GM23338 (cell line): ENCODE data around the gene GAA. TPM values are rescaled to one million over a fixed set of nuclear protein-coding genes. Genes with fewer than 3 reads are reported as not detected.

ENCODE experiments used
- ATAC-seq: fragments of 200-7000 bp; cut with Tn5 transposase; 3 replicates; pipeline ENCODE4 v1.9.1; 2020
- DNase-seq: peaks from one replicate; pipeline ENCODE4 v3.0.0-alpha.2; 2015; ENCODE audit warnings: low spot score
- H2AFZ ChIP-seq: fragments of 200-600 bp; sonication (generic); 2 replicates; pipeline ENCODE4 v1.8.0; 2016; ENCODE audit warnings: antibody characterized with exemption, mild to moderate bottlenecking, moderate library complexity
- H3F3A ChIP-seq: fragments of 200-600 bp; sonication (generic); replicated peaks from 2 replicates; pipeline ENCODE4 v1.8.0; 2017; ENCODE audit warnings: antibody characterized with exemption, mixed run types, low read depth
- H3K27ac ChIP-seq: fragments of 200-600 bp; sonication (generic); 2 replicates; pipeline ENCODE4 v1.6.1; 2016; ENCODE audit warnings: low read depth
- H3K27me3 ChIP-seq: fragments of 200-600 bp; sonication (generic); 2 replicates; pipeline ENCODE4 v1.8.0; 2016; ENCODE audit warnings: mild to moderate bottlenecking, mixed run types, moderate library complexity; ENCODE audit not compliant: insufficient read depth
- H3K36me3 ChIP-seq: fragments of 200-600 bp; sonication (generic); 2 replicates; pipeline ENCODE4 v1.8.0; 2016; ENCODE audit warnings: mild to moderate bottlenecking; ENCODE audit not compliant: insufficient read depth
- H3K4me1 ChIP-seq: fragments of 200-600 bp; sonication (generic); 2 replicates; pipeline ENCODE4 v1.8.0; 2016; ENCODE audit warnings: mild to moderate bottlenecking, moderate library complexity; ENCODE audit not compliant: insufficient read depth
- H3K4me2 ChIP-seq: fragments of 200-600 bp; sonication (generic); 2 replicates; pipeline ENCODE4 v1.7.1; 2017; ENCODE audit warnings: mixed run types
- H3K4me3 ChIP-seq: fragments of 200-600 bp; sonication (generic); 2 replicates; pipeline ENCODE4 v1.6.1; 2016; ENCODE audit warnings: mixed run types
- H3K79me2 ChIP-seq: fragments of 200-600 bp; sonication (generic); replicated peaks from 2 replicates; pipeline ENCODE4 v1.8.0; 2017; ENCODE audit warnings: mild to moderate bottlenecking; ENCODE audit not compliant: insufficient read depth
- H3K9me2 ChIP-seq: fragments of 200-600 bp; sonication (generic); 2 replicates; pipeline ENCODE4 v1.8.0; 2017; ENCODE audit not compliant: insufficient read depth
- H4K20me1 ChIP-seq: fragments of 200-600 bp; sonication (generic); replicated peaks from 2 replicates; pipeline ENCODE4 v1.8.0; 2017; ENCODE audit warnings: mild to moderate bottlenecking; ENCODE audit not compliant: insufficient read depth
- H3K27ac Mint-ChIP-seq: 2 replicates; pipeline ENCODE4 v1.8.0; 2020; ENCODE audit warnings: inconsistent platforms, mild to moderate bottlenecking, moderate library complexity, mixed read lengths
- H3K27me3 Mint-ChIP-seq: 3 replicates; pipeline ENCODE4 v1.8.0; 2022; ENCODE audit warnings: low read depth, mild to moderate bottlenecking, moderate library complexity, mixed read lengths, inconsistent platforms; ENCODE audit not compliant: insufficient read depth, poor library complexity
- H3K36me3 Mint-ChIP-seq: 3 replicates; pipeline ENCODE4 v1.8.0; 2021; ENCODE audit warnings: low read depth, mild to moderate bottlenecking, inconsistent platforms, moderate library complexity, mixed read lengths
- H3K4me1 Mint-ChIP-seq: 3 replicates; pipeline ENCODE4 v1.8.0; 2020; ENCODE audit warnings: mild to moderate bottlenecking, inconsistent platforms, mixed read lengths
- H3K4me3 Mint-ChIP-seq: 3 replicates; pipeline ENCODE4 v1.8.0; 2021; ENCODE audit warnings: moderate library complexity, mild to moderate bottlenecking, inconsistent platforms, mixed read lengths
- H3K9me3 Mint-ChIP-seq: 3 replicates; pipeline ENCODE4 v1.8.0; 2020; ENCODE audit warnings: moderate library complexity, mild to moderate bottlenecking, inconsistent platforms, mixed read lengths
- CREB1 ChIP-seq: fragments of 250-450 bp; sonication (Bioruptor Pico); IDR thresholded peaks from 2 replicates; pipeline ENCODE4 v1.5.0; 2020; ENCODE audit warnings: low read depth, mild to moderate bottlenecking, moderate library complexity
- CTCF ChIP-seq, 2 experiments: fragments of 200-600 bp in 1 of 2; sonication (generic) in 1 of 2; conservative IDR thresholded peaks; 2 replicates each; pipeline versions ENCODE4 v1.5.1 to v1.6.1; 2016 to 2017; ENCODE audit warnings: antibody characterized with exemption in 2 of 2, low read depth in 2 of 2, mild to moderate bottlenecking in 2 of 2, moderate library complexity in 1 of 2
- ETS1 ChIP-seq: IDR thresholded peaks from 2 replicates; pipeline ENCODE4 v1.6.1; 2016; ENCODE audit warnings: antibody characterized with exemption
- EZH2 ChIP-seq: fragments of 200-600 bp; sonication (generic); IDR thresholded peaks from one replicate; pipeline ENCODE4 v1.8.0; 2017; ENCODE audit warnings: antibody characterized with exemption, mild to moderate bottlenecking, low read depth; ENCODE audit not compliant: unreplicated experiment
- EZH2phosphoT487 ChIP-seq: fragments of 200-600 bp; sonication (generic); IDR thresholded peaks from one replicate; pipeline ENCODE4 v1.8.1; 2018; ENCODE audit warnings: antibody characterized with exemption; ENCODE audit not compliant: unreplicated experiment
- JUNB ChIP-seq: IDR thresholded peaks from one replicate; pipeline ENCODE4 v1.6.1; 2016; ENCODE audit warnings: antibody characterized with exemption; ENCODE audit not compliant: unreplicated experiment
- ZNF114 ChIP-seq: fragments of 250-450 bp; sonication (Bioruptor Pico); IDR thresholded peaks from 2 replicates; pipeline ENCODE4 v1.5.0; 2020; ENCODE audit warnings: mild to moderate bottlenecking, moderate library complexity
- ZNF331 ChIP-seq: fragments of 250-450 bp; sonication (Bioruptor Pico); IDR thresholded peaks from 2 replicates; pipeline ENCODE4 v1.5.0; 2020; ENCODE audit warnings: low read depth, mild to moderate bottlenecking, moderate library complexity
- polyA plus RNA-seq: library from polyadenylated mRNA; unstranded; fragments of >200 nt; fragmentation: Nextera tagmentation; extraction: Ambion mirVana; gene quantifications from 2 replicates; pipeline ENCODE4 v1.2.1, GENCODE V29; 2016
- total RNA-seq: library from RNA; depleted of rRNA; stranded (reverse); fragments of >200 nt; shearing (Covaris generic); gene quantifications from 2 replicates; pipeline ENCODE4 v1.2.3, GENCODE V29; 2014
- TF ChIP-seq, protein P1 (sequence below): IDR thresholded peaks from one replicate; pipeline ENCODE4 v1.6.1; 2018; ENCODE audit warnings: antibody characterized with exemption; ENCODE audit not compliant: unreplicated experiment

Gene GAA
- total and polyA plus RNA-seq, 2 experiments from 2014 or later, result 72.5 to 98.1 TPM

DNA sequence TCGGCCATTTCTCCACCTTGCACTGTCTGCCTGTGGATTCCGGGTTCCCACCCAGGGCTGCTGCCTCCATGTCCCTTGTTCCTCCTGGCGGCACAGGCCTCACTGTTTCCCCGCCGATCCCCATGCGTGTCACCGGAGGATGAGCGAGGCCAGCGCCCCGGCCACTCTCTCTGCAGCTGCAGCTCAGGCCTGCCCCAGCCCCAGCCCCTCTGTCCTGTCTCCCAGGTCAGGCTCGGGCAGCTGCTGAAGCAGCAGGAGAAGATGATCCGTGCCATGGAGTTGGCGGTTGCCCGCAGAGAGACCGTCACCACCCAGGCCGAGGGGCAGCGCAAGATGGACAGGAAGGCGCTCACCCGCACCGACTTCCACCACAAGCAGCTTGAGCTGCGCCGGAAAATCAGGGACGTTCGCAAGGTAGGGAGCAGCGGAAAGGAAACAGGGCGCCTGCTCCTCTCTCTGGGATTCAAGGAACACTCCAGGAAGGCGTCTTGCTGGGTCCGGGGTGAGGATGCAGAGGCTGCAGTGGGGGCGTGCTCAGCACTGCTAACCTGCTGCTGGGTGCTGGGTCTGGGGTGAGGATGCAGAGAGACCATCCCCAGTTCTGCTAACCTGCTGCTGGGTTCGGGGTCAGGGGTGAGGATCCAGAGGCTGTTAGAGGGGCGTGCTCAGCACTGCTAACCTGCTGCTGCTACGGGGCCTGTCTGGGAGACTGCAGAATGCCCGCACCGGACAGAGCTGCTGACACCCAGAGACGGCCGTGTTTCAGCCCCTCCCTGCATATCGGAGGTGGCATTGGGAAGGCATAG is 6.1 kb upstream of the GAA start:
- Histone ChIP-seq H3K27ac (no peak overlapping the region), H3K4me1 (no peaks in the 10 kb centered on the region), H3K9me2 (no peaks in the 10 kb centered on the region), H4K20me1 (no peaks in the 10 kb centered on the region), H3F3A (0 out of 2 replicates have a peak, but pooled peaks cover 2% of the 10 kb centered on the region), H3K4me2 (no peak overlapping the region), H3K4me3 (no peak overlapping the region), H3K27me3 (peaks cover 2% of the 10 kb centered on the region; the same call in 1 of the 2 replicates), H3K79me2 (no peaks in the 10 kb centered on the region), H2AFZ (peak overlapping the region; percentile 72; the same call in 1 of the 2 replicates), H3K36me3 (no peaks in the 10 kb centered on the region)
- Mint-ChIP-seq H3K9me3 (no peaks in the 10 kb centered on the region), H3K27ac (no peak overlapping the region), H3K4me3 (no peak overlapping the region), H3K4me1 (no peaks in the 10 kb centered on the region; the same call in 2 of the 3 replicates), H3K27me3 (peaks cover 4% of the 10 kb centered on the region), H3K36me3 (no peaks in the 10 kb centered on the region; the same call in 2 of the 3 replicates)
- DNase-seq (no peak), ATAC-seq (peak; percentile 15; the same call in 2 of the 3 replicates)
- TF ChIP-seq JUNB, result no peak
- TF ChIP-seq, protein P1, sequence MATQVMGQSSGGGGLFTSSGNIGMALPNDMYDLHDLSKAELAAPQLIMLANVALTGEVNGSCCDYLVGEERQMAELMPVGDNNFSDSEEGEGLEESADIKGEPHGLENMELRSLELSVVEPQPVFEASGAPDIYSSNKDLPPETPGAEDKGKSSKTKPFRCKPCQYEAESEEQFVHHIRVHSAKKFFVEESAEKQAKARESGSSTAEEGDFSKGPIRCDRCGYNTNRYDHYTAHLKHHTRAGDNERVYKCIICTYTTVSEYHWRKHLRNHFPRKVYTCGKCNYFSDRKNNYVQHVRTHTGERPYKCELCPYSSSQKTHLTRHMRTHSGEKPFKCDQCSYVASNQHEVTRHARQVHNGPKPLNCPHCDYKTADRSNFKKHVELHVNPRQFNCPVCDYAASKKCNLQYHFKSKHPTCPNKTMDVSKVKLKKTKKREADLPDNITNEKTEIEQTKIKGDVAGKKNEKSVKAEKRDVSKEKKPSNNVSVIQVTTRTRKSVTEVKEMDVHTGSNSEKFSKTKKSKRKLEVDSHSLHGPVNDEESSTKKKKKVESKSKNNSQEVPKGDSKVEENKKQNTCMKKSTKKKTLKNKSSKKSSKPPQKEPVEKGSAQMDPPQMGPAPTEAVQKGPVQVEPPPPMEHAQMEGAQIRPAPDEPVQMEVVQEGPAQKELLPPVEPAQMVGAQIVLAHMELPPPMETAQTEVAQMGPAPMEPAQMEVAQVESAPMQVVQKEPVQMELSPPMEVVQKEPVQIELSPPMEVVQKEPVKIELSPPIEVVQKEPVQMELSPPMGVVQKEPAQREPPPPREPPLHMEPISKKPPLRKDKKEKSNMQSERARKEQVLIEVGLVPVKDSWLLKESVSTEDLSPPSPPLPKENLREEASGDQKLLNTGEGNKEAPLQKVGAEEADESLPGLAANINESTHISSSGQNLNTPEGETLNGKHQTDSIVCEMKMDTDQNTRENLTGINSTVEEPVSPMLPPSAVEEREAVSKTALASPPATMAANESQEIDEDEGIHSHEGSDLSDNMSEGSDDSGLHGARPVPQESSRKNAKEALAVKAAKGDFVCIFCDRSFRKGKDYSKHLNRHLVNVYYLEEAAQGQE, result no peak
- TF ChIP-seq ZNF331 (CRISPR knock-in tag), result no peak
- TF ChIP-seq CTCF (conservative IDR thresholded peaks at IDR 0.05; ENCODE audit: low read depth in 2 of 2), result no peak
- TF ChIP-seq ZNF114 (CRISPR knock-in tag), result no peak
- no peak for TF ChIP-seq EZH2
- TF ChIP-seq CREB1 (CRISPR knock-in tag), result no peak
- no peak for TF ChIP-seq ETS1
- no peak for TF ChIP-seq EZH2phosphoT487
